Spleen (tissue), 11 donors: ENCODE data around the gene MUC4. TPM values are rescaled to one million over a fixed set of nuclear protein-coding genes. Genes with fewer than 3 reads are reported as not detected.
"Not testable (repeated sequence)": the region's sequence is repeated elsewhere in the genome, so short reads cannot be mapped to it uniquely, and the experiment has no call there.

Experiments used
- DNase-seq: peaks from one replicate; pipeline ENCODE4 v3.0.0-alpha.2; 2020
- H3K27ac ChIP-seq, 8 donors: fragments of 200-600 bp; sonication (generic) in 7 of 8; 1 replicate in 4 of 8; 2 replicates in 4 of 8; pipeline versions ENCODE4 v1.5.0 to v1.8.0; 2016 to 2021; ENCODE audit warnings: inconsistent platforms in 4 of 8, mild to moderate bottlenecking in 4 of 8, moderate library complexity in 1 of 8
- H3K27me3 ChIP-seq, 7 donors: fragments of 200-600 bp; sonication (generic) in 6 of 7; replicated peaks in 1 of 7; 1 replicate in 4 of 7; 2 replicates in 3 of 7; pipeline versions ENCODE4 v1.5.0 to v1.8.0; 2016 to 2021; ENCODE audit warnings: inconsistent platforms in 3 of 7, mild to moderate bottlenecking in 1 of 7
- H3K36me3 ChIP-seq, 6 donors: fragments of 200-600 bp; sonication (generic) in 5 of 6; 1 replicate in 4 of 6; 2 replicates in 2 of 6; pipeline versions ENCODE4 v1.5.0 to v1.8.0; 2016 to 2021; ENCODE audit warnings: inconsistent platforms in 2 of 6
- H3K4me1 ChIP-seq, 6 donors: fragments of 200-600 bp; sonication (generic) in 5 of 6; 1 replicate in 3 of 6; 2 replicates in 3 of 6; pipeline versions ENCODE4 v1.5.0 to v1.8.0; 2016 to 2021; ENCODE audit warnings: inconsistent platforms in 3 of 6
- H3K4me3 ChIP-seq, 8 donors: fragments of 200-600 bp; sonication (generic) in 7 of 8; 1 replicate in 4 of 8; 2 replicates in 4 of 8; pipeline versions ENCODE4 v1.5.0 to v1.8.0; 2016 to 2021; ENCODE audit warnings: inconsistent platforms in 4 of 8, mild to moderate bottlenecking in 4 of 8, moderate library complexity in 2 of 8
- H3K9me3 ChIP-seq, 8 donors: fragments of 200-600 bp; sonication (generic) in 7 of 8; 1 replicate in 4 of 8; 2 replicates in 4 of 8; pipeline versions ENCODE4 v1.5.0 to v1.8.0; 2016 to 2021; ENCODE audit warnings: inconsistent platforms in 4 of 8
- POLR2A ChIP-seq, 3 donors: fragments of 450-650 bp; IDR thresholded peaks; one replicate each; pipeline ENCODE4 v1.5.1; 2017; ENCODE audit warnings: antibody characterized with exemption in 3 of 3, mild to moderate bottlenecking in 1 of 3
- POLR2AphosphoS5 ChIP-seq, 3 donors: sonication (generic); formaldehyde crosslinking; IDR thresholded peaks; one replicate each; pipeline ENCODE4 v1.5.1; 2017; ENCODE audit warnings: antibody characterized with exemption in 3 of 3
- WGBS, 5 donors: extraction: QIAGEN DNeasy Blood & Tissue Kit in 3 of 5; methylation state at CpG; one replicate each; pipeline versions ENCODE4 v1.1.5 to v1.1.7; 2013 to 2018; 5-methylcytosine and 5-hydroxymethylcytosine counted together
- intact Hi-C: fragments of 100-400 bp; cut with DNase I; formaldehyde crosslinking; loops from one replicate; pipeline ENCODE4 v1.15.0; 2023; ENCODE audit warnings: low total_unique reads
- polyA plus RNA-seq, 3 donors: library from polyadenylated mRNA; stranded (reverse); fragments of 200-250 nt; gene quantifications; one replicate each; pipeline ENCODE4 v1.2.1, GENCODE V29; 2013
- total RNA-seq, 7 donors: library from RNA; depleted of rRNA in 3 of 7; stranded (reverse); fragments of >200 nt in 3 of 7; fragmentation: NEBNext Ultra II Directional in 4 of 7; extraction: Animal tissue kit (Norgen Biotek cat#: 25700) in 4 of 7; gene quantifications; one replicate each; pipeline versions ENCODE4 v1.1.0 to v1.2.1, GENCODE V29; 2016 to 2021
- TF ChIP-seq, protein P1 (sequence below), 11 experiments: fragments of 200-600 bp in 7 of 11; fragments of 450-650 bp in 4 of 11; sonication (generic) in 4 of 11; IDR thresholded peaks in 8 of 11; conservative IDR thresholded peaks in 3 of 11; 1 replicate in 7 of 11; 2 replicates in 4 of 11; pipeline versions ENCODE4 v1.4.0 to v1.8.0; 2016 to 2021; ENCODE audit warnings: antibody characterized with exemption in 11 of 11, inconsistent platforms in 4 of 11, mild to moderate bottlenecking in 1 of 11
- donor health status: healthy with polysubstance abuse.
- donor health status: DM: no; HTN: no; CAD: no; lungs with moderate emphysema.
- donor health status: DM: no; HTN: no; CAD: no.
- donor health status: Bipolar disorder and iron deficiency.
- donor health status: healthy.
- donor health status: DM: no; HTN: no; CAD: no.
- donor health status: DM: yes; HTN: yes; CAD: no.

MUC4 gene
- total and polyA plus RNA-seq, 10 donors, result 0.02 to 0.03 TPM; not detected in 8

DNA sequence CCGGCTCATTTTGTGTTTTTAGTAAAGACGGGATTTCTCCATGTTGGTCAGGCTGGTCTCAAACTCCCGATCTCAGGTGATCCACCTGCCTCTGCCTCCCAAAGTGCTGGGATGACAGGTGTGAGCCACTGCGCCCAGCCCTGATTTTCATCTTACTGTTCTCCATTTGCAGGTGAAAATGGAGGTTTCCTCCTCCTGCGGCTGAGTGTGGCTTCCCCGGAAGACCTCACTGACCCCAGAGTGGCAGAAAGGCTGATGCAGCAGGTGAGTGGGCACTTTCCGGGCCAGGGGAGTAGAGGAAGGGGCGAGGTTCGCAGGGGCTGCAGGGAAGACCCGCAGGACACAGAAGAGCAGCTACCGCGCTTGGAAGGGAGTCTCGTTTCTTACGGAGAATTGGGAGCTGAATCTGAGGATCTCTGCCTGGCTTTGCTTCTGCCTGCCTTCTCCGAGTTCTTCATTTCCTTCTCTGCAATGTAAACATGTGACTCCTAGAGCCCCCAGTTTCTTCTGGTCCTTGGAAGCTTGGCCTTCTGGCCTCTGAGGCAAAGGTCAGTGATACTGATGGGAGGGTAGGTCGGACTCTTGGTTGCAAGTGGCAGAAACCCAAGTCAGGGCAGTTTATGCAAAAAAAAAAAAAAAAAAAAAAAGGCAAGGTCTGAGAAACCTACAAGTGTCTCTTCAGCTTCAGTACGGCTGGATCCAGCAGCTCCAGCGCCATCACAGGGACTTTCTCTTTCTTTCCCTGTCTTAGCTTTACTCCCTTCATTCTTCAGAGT, 82.1 kb downstream of the MUC4 start:
- Histone ChIP-seq H3K4me1 (no peaks in the 10 kb centered on the region), H3K27ac (no peak overlapping the region), H3K9me3 (no peaks in the 10 kb centered on the region), H3K36me3 (peaks cover 0 to 53% (median 0%) of the 10 kb centered on the region in 6 donors), H3K27me3 (no peaks in the 10 kb centered on the region), H3K4me3 (no peak overlapping the region)
- DNase-seq, result no peak
- intact Hi-C loops, result no loop called here
- TF ChIP-seq POLR2A (IDR thresholded peaks at IDR 0.05) (no peak), POLR2AphosphoS5 (IDR thresholded peaks at IDR 0.05) (no peak)
- TF ChIP-seq, protein P1, sequence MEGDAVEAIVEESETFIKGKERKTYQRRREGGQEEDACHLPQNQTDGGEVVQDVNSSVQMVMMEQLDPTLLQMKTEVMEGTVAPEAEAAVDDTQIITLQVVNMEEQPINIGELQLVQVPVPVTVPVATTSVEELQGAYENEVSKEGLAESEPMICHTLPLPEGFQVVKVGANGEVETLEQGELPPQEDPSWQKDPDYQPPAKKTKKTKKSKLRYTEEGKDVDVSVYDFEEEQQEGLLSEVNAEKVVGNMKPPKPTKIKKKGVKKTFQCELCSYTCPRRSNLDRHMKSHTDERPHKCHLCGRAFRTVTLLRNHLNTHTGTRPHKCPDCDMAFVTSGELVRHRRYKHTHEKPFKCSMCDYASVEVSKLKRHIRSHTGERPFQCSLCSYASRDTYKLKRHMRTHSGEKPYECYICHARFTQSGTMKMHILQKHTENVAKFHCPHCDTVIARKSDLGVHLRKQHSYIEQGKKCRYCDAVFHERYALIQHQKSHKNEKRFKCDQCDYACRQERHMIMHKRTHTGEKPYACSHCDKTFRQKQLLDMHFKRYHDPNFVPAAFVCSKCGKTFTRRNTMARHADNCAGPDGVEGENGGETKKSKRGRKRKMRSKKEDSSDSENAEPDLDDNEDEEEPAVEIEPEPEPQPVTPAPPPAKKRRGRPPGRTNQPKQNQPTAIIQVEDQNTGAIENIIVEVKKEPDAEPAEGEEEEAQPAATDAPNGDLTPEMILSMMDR (IDR thresholded peaks at IDR 0.05 in 8 of 11, conservative IDR thresholded peaks at IDR 0.05 in 3 of 11), result no peak
- 80 to 86% (median 84%) methylated on average over 18 of the region's 18 CpGs for WGBS, 5 donors

DNA sequence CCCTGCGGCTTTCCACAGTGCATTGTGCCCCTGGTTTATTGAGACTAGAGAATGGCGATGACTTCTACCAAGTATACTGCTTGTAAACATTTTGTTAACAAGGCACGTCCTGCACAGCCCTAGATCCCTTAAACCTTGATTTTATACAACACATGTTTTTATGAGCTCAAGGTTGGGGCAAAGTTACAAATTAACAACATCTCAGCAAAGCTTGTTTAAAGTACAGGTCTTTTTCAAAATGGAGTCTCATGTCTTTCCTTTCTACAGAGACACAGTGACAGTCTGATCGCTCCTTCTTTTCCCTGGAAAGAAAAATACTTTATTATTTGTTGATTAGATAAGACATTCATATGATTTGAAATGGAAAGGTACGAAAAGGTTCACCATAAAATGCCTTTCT, 82.9 kb downstream of the MUC4 start:
- intact Hi-C loops, H3K27ac ChIP-seq, H3K4me3 ChIP-seq, H3K4me1 ChIP-seq, H3K9me3 ChIP-seq, DNase-seq, H3K27me3 ChIP-seq: not testable (repeated sequence)
- WGBS, 5 donors, result 84 to 98% (median 91%) methylated on average over 3 to 5 of the region's 5 CpGs
- H3K36me3 ChIP-seq, result peaks cover 0 to 46% (median 0%) of the 10 kb centered on the region in 6 donors

DNA sequence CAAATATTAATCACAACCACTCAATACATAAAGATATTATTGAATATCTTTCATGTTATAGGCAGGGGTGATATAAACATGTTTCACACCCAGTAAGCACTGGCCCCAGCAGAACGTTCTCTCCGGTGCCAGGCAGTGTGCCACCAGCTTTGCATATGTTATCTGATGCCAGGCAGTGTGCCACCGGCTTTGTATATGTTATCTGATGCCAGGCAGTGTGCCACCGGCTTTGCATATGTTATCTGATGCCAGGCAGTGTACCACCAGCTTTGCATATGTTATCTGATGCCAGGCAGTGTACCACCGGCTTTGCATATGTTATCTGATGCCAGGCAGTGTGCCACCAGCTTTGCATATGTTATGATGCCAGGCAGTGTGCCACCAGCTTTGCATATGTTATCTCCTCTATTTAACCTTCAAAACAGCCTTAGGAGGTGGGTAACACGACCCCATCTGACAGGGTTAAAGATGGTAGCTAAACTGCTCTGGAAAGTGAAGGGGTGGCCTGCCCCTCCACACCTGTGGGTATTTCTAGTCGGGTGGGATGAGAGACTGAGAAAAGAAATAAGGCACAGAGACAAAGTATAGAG, 84.0 kb downstream of the MUC4 start:
- H3K4me3 ChIP-seq, result no peak overlapping the region
- TF ChIP-seq POLR2A (IDR thresholded peaks at IDR 0.05) (no peak), POLR2AphosphoS5 (IDR thresholded peaks at IDR 0.05) (no peak)
- TF ChIP-seq, protein P1 (IDR thresholded peaks at IDR 0.05 in 8 of 11, conservative IDR thresholded peaks at IDR 0.05 in 3 of 11), result no peak
- peaks cover 0 to 35% (median 0%) of the 10 kb centered on the region in 6 donors for H3K36me3 ChIP-seq
- H3K27me3 ChIP-seq, result no peaks in the 10 kb centered on the region
- intact Hi-C loops, result no loop called here
- H3K9me3 ChIP-seq, result no peaks in the 10 kb centered on the region
- H3K27ac ChIP-seq, result no peak overlapping the region
- 52 to 65% (median 56%) methylated on average over 7 of the region's 7 CpGs for WGBS, 5 donors
- no peak for DNase-seq
- no peaks in the 10 kb centered on the region for H3K4me1 ChIP-seq

DNA sequence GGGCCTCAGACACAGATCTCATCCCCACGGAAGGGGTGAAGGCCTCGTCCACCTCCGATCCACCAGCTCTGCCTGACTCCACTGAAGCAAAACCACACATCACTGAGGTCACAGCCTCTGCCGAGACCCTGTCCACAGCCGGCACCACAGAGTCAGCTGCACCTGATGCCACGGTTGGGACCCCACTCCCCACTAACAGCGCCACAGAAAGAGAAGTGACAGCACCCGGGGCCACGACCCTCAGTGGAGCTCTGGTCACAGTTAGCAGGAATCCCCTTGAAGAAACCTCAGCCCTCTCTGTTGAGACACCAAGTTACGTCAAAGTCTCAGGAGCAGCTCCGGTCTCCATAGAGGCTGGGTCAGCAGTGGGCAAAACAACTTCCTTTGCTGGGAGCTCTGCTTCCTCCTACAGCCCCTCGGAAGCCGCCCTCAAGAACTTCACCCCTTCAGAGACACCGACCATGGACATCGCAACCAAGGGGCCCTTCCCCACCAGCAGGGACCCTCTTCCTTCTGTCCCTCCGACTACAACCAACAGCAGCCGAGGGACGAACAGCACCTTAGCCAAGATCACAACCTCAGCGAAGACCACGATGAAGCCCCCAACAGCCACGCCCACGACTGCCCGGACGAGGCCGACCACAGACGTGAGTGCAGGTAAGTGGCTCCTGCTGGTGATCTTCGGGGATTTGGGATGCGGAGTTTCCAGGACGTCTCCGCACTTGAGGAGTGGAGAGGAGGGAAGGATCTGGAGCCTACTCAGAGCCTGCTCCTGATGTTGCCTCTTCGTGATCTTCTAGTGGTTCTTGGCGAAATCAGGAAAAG, 85.6 kb downstream of the MUC4 start:
- H3K27ac ChIP-seq, DNase-seq, intact Hi-C loops, H3K4me1 ChIP-seq, H3K4me3 ChIP-seq, H3K9me3 ChIP-seq, H3K27me3 ChIP-seq: not testable (repeated sequence)
- WGBS, 5 donors, result 75 to 84% (median 83%) methylated on average over 30 to 32 of the region's 32 CpGs
- H3K36me3 ChIP-seq, result peaks cover 0 to 19% (median 0%) of the 10 kb centered on the region in 6 donors

DNA sequence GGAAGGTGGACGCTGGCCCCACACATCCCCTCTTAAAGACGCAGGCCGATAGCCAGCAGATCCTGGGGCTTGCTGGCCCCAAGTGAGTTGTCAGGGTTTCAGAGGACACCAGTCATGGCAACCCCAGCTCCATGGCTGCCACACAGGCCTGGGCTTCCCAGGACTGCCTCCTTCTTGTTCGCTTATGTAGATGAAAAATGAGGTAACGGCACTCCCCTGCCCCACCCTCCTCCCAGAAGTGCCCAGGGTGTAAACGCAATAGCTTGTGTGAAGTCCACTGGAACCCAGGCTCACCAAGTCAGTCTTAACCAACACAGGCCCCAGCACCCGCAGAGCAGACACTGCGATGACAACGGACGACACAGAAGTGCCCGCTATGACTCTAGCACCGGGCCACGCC, 87.4 kb downstream of the MUC4 start:
- intact Hi-C loops, DNase-seq, H3K27ac ChIP-seq, H3K4me3 ChIP-seq, H3K36me3 ChIP-seq, H3K4me1 ChIP-seq, H3K27me3 ChIP-seq, H3K9me3 ChIP-seq: not testable (repeated sequence)
- WGBS, 5 donors, result no CpG with 5 or more reads among the region's 13 CpGs

DNA sequence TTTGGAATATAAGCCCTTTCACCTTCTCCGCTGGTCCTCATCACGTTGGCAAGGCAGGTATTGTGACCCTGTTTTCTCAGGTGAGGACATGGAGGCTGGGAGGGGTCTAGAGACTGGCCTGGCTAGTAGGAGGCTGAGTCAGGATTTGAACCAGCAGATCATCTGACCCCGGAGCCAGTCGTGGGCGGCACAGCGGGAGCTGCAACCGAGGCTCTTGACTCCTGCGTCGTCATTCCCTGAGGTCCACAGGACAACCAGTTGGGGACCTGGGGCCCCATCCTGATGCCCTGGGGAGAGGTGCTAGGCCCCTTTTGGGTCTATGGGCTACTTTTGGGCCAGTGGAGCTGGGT, 88.8 kb downstream of the MUC4 start:
- H3K4me3 ChIP-seq, H3K27me3 ChIP-seq, intact Hi-C loops, DNase-seq, H3K27ac ChIP-seq, H3K36me3 ChIP-seq, H3K9me3 ChIP-seq, H3K4me1 ChIP-seq: not testable (repeated sequence)
- WGBS, 5 donors, result 49 to 83% (median 72%) methylated on average over 4 to 7 of the region's 9 CpGs

DNA sequence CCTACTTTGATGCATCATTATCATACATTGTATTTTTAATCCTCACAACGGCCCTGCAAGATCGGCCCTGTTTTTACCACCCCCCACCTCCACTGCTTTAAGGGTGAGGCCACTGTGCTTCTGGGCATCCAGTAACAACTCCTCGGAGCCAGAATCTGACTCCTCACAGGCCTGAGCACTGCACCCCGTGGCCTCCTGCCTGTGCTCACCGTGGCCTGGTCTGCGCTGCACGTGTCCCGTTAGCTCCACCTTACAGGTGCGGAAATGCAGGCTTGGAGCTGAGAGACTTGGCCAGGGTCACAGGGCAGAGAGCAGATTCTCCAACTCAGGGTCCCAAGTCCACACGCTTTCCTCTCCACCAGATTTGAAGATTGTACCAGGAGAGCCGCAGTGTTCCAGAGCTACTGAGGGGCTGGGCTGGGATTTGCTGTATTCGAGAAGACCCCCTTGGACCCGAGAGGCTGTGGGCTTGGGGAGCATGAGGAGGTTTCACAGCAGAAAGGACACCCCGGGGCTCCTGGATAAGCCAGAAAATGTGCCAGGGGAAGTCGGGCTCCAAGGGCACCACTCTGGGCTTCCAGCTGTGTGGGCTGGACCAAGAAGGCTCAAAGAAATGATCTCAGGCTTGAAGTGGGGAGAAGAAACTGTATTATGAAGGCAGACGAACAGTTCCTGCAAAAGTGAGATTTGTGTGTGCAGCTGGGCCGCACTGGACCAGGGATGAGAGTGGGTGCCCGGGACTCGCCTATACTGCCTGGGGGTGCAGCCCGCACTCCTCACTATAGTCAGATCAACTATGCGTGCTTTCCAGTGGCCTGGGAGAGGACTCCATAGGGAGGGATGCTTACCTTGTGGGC, 89.4 kb downstream of the MUC4 start:
- DNase-seq, H3K4me1 ChIP-seq, H3K27ac ChIP-seq, intact Hi-C loops, H3K4me3 ChIP-seq, H3K9me3 ChIP-seq, H3K27me3 ChIP-seq, H3K36me3 ChIP-seq: not testable (repeated sequence)
- WGBS, 5 donors, result 76 to 93% (median 88%) methylated on average over 10 to 18 of the region's 21 CpGs
